ENCODE data around the gene PARD3B. TPM values are rescaled to one million over a fixed set of nuclear protein-coding genes. Genes with fewer than 3 reads are reported as not detected.

Gene PARD3B
- total RNA-seq, 6 experiments from 2014 or later, result 5.3 to 11.2 (median 8.3) TPM

DNA sequence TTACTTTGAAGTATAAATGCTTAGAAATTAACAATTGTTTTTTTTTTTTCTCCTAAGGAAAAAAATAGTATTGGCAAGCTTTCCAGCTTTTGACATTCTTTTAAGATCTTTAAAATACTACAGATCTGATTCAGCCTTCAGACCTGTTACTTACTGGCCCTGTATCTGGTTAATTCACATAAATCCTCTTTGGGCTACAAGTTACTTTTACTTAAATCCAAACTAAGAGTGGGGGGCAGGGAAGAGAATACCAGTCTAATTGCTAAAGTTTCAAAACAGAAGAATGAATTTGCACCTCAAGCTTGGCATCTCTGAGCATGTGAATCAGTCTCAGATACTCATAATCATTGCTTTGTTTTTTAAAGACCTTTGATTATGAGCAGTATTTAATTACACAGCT is 386.3 kb downstream of the PARD3B start:
- no peak overlapping the region for H3K4me3 ChIP-seq
- H3K9me3 ChIP-seq, result no peaks in the 10 kb centered on the region
- no peaks in the 10 kb centered on the region for H3K36me3 ChIP-seq
- H3K4me1 ChIP-seq, result no peaks in the 10 kb centered on the region
- TF ChIP-seq POLR2A (IDR thresholded peaks at IDR 0.05), result no peak
- TF ChIP-seq, protein P1, sequence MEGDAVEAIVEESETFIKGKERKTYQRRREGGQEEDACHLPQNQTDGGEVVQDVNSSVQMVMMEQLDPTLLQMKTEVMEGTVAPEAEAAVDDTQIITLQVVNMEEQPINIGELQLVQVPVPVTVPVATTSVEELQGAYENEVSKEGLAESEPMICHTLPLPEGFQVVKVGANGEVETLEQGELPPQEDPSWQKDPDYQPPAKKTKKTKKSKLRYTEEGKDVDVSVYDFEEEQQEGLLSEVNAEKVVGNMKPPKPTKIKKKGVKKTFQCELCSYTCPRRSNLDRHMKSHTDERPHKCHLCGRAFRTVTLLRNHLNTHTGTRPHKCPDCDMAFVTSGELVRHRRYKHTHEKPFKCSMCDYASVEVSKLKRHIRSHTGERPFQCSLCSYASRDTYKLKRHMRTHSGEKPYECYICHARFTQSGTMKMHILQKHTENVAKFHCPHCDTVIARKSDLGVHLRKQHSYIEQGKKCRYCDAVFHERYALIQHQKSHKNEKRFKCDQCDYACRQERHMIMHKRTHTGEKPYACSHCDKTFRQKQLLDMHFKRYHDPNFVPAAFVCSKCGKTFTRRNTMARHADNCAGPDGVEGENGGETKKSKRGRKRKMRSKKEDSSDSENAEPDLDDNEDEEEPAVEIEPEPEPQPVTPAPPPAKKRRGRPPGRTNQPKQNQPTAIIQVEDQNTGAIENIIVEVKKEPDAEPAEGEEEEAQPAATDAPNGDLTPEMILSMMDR (IDR thresholded peaks at IDR 0.05), result no peak
- ATAC-seq, result no peak
- DNase-seq, result no peak
- no peaks in the 10 kb centered on the region for H3K27me3 ChIP-seq
- H3K27ac ChIP-seq, result no peak overlapping the region
- intact Hi-C loops (cut with DNase I), result no loop called here

DNA sequence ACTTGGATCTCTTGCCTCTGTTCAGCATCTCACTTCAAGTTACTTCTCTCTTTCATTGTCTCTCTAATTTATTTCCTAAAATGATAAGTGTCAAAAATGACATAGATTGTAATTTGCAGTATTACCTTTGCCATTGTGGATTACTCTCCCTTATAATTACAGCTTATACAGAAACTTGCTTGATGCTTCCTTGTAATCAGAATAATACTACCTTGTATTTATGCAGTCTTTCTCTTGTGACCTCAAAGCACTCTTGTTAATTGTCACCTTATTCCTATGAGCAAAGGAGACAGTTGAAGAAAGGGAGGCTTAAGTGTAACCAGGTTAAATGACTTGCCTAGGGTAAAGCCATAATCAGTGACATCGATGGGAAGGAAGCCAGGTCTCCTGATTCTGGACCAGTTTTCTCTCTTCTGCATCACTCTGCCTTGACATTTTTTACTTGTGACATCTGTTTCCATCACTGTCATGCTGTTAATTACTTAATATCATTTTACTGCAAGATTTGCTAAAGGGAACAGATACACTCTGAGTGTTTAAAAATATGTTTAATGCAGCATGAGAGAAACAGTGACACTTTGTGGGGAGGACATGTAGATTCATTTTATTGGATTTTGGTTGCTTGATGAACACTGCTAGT is 388.6 kb downstream of the PARD3B start:
- TF ChIP-seq, protein P1 (IDR thresholded peaks at IDR 0.05), result no peak
- TF ChIP-seq POLR2A (IDR thresholded peaks at IDR 0.05), result no peak
- ATAC-seq, result no peak
- H3K27ac ChIP-seq, result no peak overlapping the region
- no peaks in the 10 kb centered on the region for H3K9me3 ChIP-seq
- no peak overlapping the region for H3K4me3 ChIP-seq
- intact Hi-C loops (cut with DNase I), result no loop called here
- DNase-seq, result no peak
- H3K4me1 ChIP-seq, result no peaks in the 10 kb centered on the region
- no peaks in the 10 kb centered on the region for H3K36me3 ChIP-seq
- H3K27me3 ChIP-seq, result no peaks in the 10 kb centered on the region
- WGBS (ENCODE audit: insufficient coverage, low coverage, low lambda C conversion rate, missing lambda C conversion rate), result 92% methylated on average over 1 of the region's 1 CpG

DNA sequence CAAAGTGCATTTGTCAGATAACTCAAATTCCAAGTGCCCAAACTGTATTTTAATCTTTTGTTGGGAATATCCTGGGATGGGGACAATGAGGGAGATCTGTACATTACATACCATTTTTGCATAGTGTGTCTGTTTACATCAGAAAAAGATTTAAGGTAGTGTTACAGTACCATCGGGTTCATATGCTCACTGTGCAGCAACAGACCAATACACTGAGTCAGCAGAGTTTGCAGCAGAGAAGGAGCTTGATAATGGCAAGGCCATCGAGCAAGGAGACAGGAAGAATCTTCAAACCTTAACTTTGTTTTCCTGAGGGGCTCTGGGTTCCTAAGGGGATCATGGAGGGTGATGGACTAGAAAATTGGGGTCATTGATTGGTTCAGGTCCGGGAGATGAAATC is 399.7 kb downstream of the PARD3B start:
- ATAC-seq (no peak), DNase-seq (no peak)
- Histone ChIP-seq H3K27ac (no peak overlapping the region), H3K9me3 (no peaks in the 10 kb centered on the region), H3K27me3 (no peaks in the 10 kb centered on the region), H3K4me3 (no peak overlapping the region), H3K4me1 (peaks cover 0 to 4% (median 0%) of the 10 kb centered on the region in 4 donors), H3K36me3 (no peaks in the 10 kb centered on the region)
- no peak for TF ChIP-seq POLR2A (IDR thresholded peaks at IDR 0.05)
- TF ChIP-seq, protein P1 (IDR thresholded peaks at IDR 0.05), result no peak
- 83% methylated on average over 3 of the region's 3 CpGs for WGBS (ENCODE audit: insufficient coverage, low coverage, low lambda C conversion rate, missing lambda C conversion rate)
- intact Hi-C loops (cut with DNase I), result no loop called here

DNA sequence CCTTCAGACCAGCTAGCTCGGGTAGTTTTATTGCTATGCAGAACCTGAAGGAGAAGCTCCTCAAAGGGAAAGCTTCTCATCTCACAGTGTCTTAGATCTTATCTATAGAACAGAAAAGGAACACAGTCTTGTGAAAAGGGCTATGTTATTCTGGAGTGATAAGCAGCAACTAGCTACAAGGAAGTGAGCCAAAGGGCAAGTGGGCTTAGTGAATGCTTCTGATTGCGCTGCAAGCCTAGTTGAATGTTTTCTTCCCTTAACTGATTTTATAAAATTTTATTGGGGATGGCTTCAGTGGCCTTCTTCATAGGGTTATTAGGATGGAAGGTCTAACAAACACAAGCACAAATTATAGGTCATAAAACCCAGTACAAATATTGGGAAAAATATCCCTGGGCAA is 400.1 kb downstream of the PARD3B start:
- Histone ChIP-seq H3K4me3 (no peak overlapping the region), H3K36me3 (no peaks in the 10 kb centered on the region), H3K4me1 (peaks cover 0 to 4% (median 0%) of the 10 kb centered on the region in 4 donors), H3K9me3 (no peaks in the 10 kb centered on the region), H3K27me3 (no peaks in the 10 kb centered on the region), H3K27ac (no peak overlapping the region)
- 74% methylated on average over 2 of the region's 2 CpGs for WGBS (ENCODE audit: insufficient coverage, low coverage, low lambda C conversion rate, missing lambda C conversion rate)
- ATAC-seq (no peak), DNase-seq (no peak)
- intact Hi-C loops (cut with DNase I), result no loop called here
- TF ChIP-seq POLR2A (IDR thresholded peaks at IDR 0.05), result no peak
- TF ChIP-seq, protein P1 (IDR thresholded peaks at IDR 0.05), result no peak

DNA sequence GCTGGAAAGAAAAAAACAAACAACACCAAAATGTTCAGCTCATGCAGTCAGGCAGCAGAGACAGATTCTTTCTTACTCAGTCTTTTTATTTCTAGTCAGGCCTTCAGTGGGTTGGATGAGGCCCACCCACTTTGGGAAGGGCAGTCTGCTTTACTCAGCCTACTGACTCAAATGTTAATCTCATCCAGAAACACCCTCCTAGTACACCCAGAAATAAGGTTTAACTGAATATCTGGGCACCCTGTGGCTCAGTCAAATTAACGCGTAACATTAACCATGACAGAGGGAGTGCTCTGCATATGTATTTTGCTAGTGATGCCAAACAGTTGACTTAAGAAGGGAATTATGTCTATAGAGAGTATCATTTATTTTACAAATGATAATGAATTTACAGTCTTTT is 401.6 kb downstream of the PARD3B start:
- no peak overlapping the region for H3K4me3 ChIP-seq
- H3K36me3 ChIP-seq, result no peaks in the 10 kb centered on the region
- ATAC-seq (no peak), DNase-seq (no peak)
- H3K27me3 ChIP-seq, result no peaks in the 10 kb centered on the region
- H3K4me1 ChIP-seq, result peaks cover 0 to 4% (median 0%) of the 10 kb centered on the region in 4 donors
- WGBS (ENCODE audit: insufficient coverage, low coverage, low lambda C conversion rate, missing lambda C conversion rate), result 100% methylated on average over 2 of the region's 2 CpGs
- TF ChIP-seq POLR2A (IDR thresholded peaks at IDR 0.05), result no peak
- TF ChIP-seq, protein P1 (IDR thresholded peaks at IDR 0.05), result no peak
- no peak overlapping the region for H3K27ac ChIP-seq
- H3K9me3 ChIP-seq, result no peaks in the 10 kb centered on the region
- intact Hi-C loops (cut with DNase I), result no loop called here
